SK-N-MC (cell line): ENCODE results near the gene TMSB10.

Experiments
- DNase-seq: peaks from one replicate; pipeline ENCODE4 v3.0.0-alpha.2; 2011; ENCODE audit warnings: low read depth, low spot score
- H3K27ac ChIP-seq: fragments of 200-600 bp; sonication (generic); 2 replicates; pipeline ENCODE4 v1.5.1; 2016; ENCODE audit warnings: mixed run types
- H3K36me3 ChIP-seq: fragments of 200-600 bp; sonication (generic); 2 replicates; pipeline ENCODE4 v1.6.1; 2017; ENCODE audit warnings: antibody characterized with exemption, low read length, mixed read lengths; ENCODE audit not compliant: insufficient read depth
- H3K4me3 ChIP-seq: fragments of 200-600 bp; sonication (generic); 2 replicates; pipeline ENCODE4 v1.5.1; 2016
- H3K9ac ChIP-seq: fragments of 200-600 bp; sonication (generic); 2 replicates; pipeline ENCODE4 v1.8.0; 2017; ENCODE audit warnings: mixed run types, mixed read lengths; ENCODE audit not compliant: insufficient read length
- H3K9me3 ChIP-seq: fragments of 200-600 bp; sonication (generic); 2 replicates; pipeline ENCODE4 v1.6.1; 2017; ENCODE audit warnings: low read depth, mild to moderate bottlenecking, antibody characterized with exemption, low read length, moderate library complexity, mixed read lengths
- EZH2 ChIP-seq: fragments of 200-600 bp; sonication (generic); IDR thresholded peaks from one replicate; pipeline ENCODE4 v1.6.1; 2017; ENCODE audit warnings: antibody characterized with exemption
- FOXP2 ChIP-seq: optimal IDR thresholded peaks from 2 replicates; pipeline ENCODE3; 2011; ENCODE audit warnings: mild to moderate bottlenecking, moderate library complexity; ENCODE audit not compliant: insufficient read depth; ENCODE audit errors: extremely low read length, control extremely low read depth
- POLR2AphosphoS5 ChIP-seq: IDR thresholded peaks from 2 replicates; pipeline ENCODE4 v1.6.1; 2012; ENCODE audit warnings: mild to moderate bottlenecking, low read depth, low read length, borderline replicate concordance

TMSB10 gene

DNA sequence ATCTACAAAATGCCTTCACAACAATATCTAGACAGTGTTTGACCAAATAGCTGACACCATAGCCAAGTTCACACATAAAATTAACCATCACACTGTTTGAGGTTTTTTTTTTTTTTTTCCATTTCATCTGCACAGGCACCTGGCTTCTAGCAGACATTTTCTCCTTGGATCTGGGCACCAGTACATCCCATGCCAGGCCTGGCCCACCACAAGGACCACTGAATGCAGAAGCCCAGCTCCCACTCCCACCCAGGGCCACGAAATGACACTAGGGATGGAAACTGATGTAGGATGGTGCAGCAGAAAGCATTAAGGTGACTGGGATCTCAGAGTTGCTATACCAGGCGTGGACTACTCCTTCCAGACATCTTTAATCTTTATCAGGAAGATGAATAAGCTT, 13.0 kb downstream of the TMSB10 start:
- Histone ChIP-seq H3K9ac (no peak overlapping the region), H3K9me3 (no peaks in the 10 kb centered on the region), H3K36me3 (no peaks in the 10 kb centered on the region), H3K27ac (no peak overlapping the region), H3K4me3 (no peak overlapping the region)
- no peak for TF ChIP-seq POLR2AphosphoS5
- no peak for TF ChIP-seq EZH2
- TF ChIP-seq FOXP2, result no peak
- no peak for DNase-seq

DNA sequence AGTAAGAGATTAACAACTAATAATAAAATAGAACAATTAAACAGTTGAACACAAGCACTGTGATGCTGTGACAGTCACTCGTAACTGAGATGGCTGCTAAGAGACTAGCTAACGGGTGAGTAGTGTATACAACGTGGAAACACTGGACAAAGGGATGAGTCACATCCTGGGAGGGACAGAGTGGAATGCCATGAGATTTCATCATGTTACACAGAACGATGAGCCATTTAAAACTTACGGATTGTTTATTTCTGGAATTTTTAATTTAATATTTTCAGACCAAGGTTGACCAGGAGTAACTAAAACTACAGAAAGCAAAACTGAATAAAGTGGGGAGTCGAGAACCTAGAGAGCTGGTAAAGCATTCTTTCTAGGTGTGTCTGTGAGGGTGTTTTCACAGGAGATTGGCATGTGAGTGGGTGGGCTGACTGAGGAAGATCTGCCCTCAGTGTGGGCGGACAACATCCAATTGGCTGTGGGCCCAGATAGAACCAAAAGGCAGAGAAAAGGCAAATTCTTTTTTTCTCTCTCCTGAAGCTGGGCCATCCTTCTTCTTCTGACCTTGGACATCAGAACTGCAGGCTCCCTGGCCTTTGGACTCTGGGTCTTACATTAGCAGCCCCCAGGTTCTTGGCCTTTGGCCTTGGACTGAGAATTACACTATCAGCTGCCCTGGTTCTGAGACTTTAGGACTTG, 14.6 kb downstream of the TMSB10 start:
- no peak for TF ChIP-seq FOXP2
- H3K9me3 ChIP-seq, result no peaks in the 10 kb centered on the region
- H3K27ac ChIP-seq, result no peak overlapping the region
- DNase-seq, result no peak
- H3K4me3 ChIP-seq, result no peak overlapping the region
- H3K36me3 ChIP-seq, result no peaks in the 10 kb centered on the region
- no peak overlapping the region for H3K9ac ChIP-seq

DNA sequence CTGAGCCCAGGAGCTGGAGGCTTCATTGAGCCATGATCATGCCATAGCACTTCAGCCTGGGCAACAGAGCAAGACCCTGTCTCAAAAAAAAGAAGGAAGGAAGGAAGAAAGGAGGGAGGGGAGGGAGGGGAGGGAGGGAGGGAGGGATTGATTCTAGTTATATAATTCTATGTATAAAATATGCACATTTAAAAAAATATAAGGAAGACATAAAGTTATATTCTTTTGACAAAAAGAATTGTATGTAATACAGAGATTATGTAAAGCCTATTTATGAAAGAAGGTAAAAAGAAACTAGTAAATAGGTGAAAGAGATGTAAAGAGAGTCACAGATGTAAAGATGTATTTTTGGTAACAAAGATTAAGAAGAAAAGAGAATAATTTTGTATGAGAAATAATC, 17.6 kb downstream of the TMSB10 start:
- TF ChIP-seq EZH2 (no peak), FOXP2 (no peak)
- H3K27ac ChIP-seq, result no peak overlapping the region
- DNase-seq, result no peak

DNA sequence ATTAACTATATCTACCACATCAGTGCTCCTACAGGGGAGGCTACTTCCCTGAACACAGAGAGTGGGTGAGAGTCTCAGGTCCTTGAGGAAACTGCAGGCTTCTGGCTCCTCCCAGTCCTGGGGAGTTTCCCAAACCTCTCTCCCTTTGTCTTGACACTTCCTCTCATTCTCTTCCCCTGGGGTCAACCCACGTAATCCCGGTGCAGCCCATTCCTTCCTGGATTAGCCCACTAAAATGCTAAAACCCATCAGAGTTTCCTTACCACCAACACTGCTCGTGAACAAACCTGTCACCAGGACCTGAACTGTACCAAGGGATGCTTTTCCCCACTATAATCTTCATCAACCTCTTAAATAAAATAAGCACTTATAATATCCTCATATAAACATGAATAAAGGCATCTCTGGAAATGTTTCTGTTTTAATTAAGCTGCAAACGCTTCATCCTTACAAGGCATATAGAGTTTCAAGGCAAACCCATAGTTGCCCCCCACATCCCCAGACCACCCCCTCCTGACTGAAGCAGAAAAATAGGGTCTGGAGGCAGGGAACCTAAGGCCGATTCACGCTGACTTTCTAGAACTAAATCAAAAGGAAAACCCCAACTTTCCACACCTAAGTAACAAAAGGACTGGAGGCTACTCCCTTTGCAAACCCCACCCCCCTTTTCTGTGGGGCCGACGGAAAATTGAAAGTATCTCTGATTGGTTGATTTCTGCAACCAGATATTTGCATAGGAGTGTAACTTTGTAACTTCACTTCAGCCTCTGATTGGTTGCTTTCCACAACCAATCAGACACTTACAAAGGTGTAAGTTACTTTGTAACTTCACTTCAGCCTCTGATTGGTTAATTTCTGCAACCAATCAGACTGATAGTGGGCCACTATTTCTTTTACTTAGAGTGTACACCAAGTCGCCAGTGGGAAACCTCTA, 19.0 kb downstream of the TMSB10 start:
- no peaks in the 10 kb centered on the region for H3K36me3 ChIP-seq
- H3K4me3 ChIP-seq, result peak overlapping the region; percentile 54
- TF ChIP-seq EZH2 (no peak), POLR2AphosphoS5 (no peak), FOXP2 (no peak)
- no peak overlapping the region for H3K27ac ChIP-seq
- H3K9me3 ChIP-seq, result no peaks in the 10 kb centered on the region
- DNase-seq, result no peak
- H3K9ac ChIP-seq, result no peak overlapping the region

More for the DNA sequence above, 17.6 kb downstream of the TMSB10 start:
- Histone ChIP-seq H3K4me3 (no peak overlapping the region), H3K9ac (no peak overlapping the region), H3K36me3 (no peaks in the 10 kb centered on the region), H3K9me3 (no peaks in the 10 kb centered on the region)

DNA sequence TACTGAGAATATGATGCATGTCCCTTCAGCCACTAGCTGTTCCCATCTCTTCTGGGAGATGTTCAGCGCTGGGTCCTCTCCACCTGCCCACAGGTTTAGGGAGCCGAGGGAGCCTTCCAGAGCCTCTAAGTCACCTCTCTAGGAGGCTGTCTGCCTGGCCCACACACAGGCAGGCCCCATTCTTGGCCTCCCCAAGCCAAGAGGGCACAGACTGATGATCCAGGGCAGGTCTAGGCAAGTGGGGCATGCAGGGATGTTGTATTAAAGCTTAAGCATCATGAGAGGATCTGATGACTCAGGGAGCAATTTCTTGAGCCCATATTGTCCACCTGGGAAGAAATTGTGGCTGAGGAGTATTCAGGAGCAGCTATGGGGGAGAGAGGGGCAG, 19.9 kb downstream of the TMSB10 start:
- no peaks in the 10 kb centered on the region for H3K36me3 ChIP-seq
- no peaks in the 10 kb centered on the region for H3K9me3 ChIP-seq
- no peak for TF ChIP-seq EZH2
- no peak for TF ChIP-seq FOXP2
- no peak for TF ChIP-seq POLR2AphosphoS5
- peak overlapping the region; percentile 82; the same call in 1 of the 2 replicates for H3K4me3 ChIP-seq
- DNase-seq, result no peak
- H3K27ac ChIP-seq, result no peak overlapping the region
- no peak overlapping the region for H3K9ac ChIP-seq

DNA sequence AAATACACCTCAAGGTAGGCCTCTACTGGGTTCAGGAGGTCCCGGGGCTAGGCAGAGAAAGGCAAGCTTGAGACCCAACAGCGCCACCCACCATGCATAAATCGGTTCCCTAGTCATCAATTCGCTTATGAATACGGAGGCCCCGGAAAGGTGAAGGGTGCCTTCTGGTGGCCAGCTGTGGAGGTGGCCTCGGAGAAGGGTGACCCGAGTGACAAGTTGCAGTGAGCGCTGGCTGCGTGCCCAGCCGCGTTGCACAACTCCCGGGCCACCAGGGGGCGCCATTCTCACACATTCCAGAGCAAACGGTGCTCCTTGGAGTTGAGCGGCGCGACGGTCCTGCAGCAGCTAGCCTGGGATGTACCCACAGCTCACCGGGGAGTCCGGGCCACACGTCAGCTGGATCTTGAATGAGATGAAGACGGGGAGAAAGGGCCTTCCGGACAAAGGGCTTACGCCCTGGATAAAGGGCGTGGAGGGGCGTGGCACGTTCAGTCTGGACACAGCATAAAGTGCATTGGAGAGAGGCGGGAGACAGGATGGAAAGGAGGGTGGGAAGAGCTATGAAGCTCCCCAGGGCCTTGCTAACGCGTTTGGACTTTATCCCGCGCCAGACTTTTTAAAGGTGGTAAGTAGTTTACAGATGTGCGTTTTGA, 20.4 kb downstream of the TMSB10 start:
- Histone ChIP-seq H3K27ac (no peak overlapping the region), H3K36me3 (no peaks in the 10 kb centered on the region), H3K9me3 (no peaks in the 10 kb centered on the region), H3K4me3 (peak overlapping the region; percentile 82), H3K9ac (no peak overlapping the region)
- DNase-seq, result peak; percentile 64
- peak; percentile 12 for TF ChIP-seq FOXP2
- TF ChIP-seq POLR2AphosphoS5, result no peak

DNA sequence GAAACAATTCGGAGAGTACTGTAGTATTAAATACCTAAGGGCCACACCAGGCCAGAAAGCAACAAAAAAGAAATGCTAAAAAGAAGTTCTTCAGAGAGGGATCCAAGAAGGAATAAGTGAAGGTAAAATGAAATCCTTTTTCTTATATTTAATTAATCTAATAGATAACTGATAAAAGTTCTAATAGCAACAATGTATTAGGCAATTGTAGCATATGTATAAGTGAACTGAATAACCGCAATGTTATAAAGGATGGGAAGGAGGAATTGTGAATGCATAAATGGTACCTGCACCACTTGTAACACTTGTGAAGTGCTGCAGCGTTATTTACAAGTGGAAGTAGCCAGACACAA, 21.8 kb downstream of the TMSB10 start:
- Histone ChIP-seq H3K9ac (peak overlapping the region; percentile 41), H3K36me3 (no peaks in the 10 kb centered on the region), H3K27ac (no peak overlapping the region; the same call in 1 of the 2 replicates), H3K4me3 (peak overlapping the region; percentile 82), H3K9me3 (no peaks in the 10 kb centered on the region)
- TF ChIP-seq POLR2AphosphoS5 (no peak), FOXP2 (no peak), EZH2 (no peak)
- no peak for DNase-seq

DNA sequence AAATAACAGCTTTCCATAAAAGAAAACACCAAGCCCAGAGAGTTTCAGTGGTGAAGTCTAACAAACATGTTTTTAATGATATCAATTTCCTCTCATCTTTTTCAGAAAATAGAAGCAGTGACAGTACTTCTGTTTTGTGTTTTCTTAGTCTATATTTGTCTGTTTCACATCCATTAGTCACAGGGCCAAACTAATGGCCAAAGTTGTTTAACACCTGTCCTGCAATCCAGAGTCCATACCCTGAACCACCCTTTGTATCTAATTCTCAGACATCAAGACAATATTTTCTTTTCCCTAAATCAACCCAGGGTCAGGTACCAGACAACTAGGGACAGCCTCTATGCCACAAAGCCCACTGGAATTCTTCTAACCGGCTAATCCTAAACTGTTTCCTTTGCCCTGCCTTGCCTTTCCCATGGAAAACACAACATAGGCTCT, 25.9 kb downstream of the TMSB10 start:
- no peak for DNase-seq
- H3K9me3 ChIP-seq, result no peaks in the 10 kb centered on the region
- no peaks in the 10 kb centered on the region for H3K36me3 ChIP-seq
- peak overlapping the region; percentile 26 for H3K9ac ChIP-seq
- H3K27ac ChIP-seq, result no peak overlapping the region
- no peak for TF ChIP-seq EZH2
- no peak for TF ChIP-seq FOXP2
- TF ChIP-seq POLR2AphosphoS5, result no peak
- no peak overlapping the region for H3K4me3 ChIP-seq
